Neutrophil (primary cell): Measurements from ENCODE around the gene EBP.

Experiments
- H3K27ac ChIP-seq: fragments of 200-600 bp; sonication (generic); 2 replicates; pipeline ENCODE4 v1.5.1; 2016; ENCODE audit warnings: mild to moderate bottlenecking, moderate library complexity
- H3K27me3 ChIP-seq: fragments of 200-600 bp; sonication (generic); 2 replicates; pipeline ENCODE4 v1.6.0; 2016; ENCODE audit warnings: mild to moderate bottlenecking
- H3K36me3 ChIP-seq: fragments of 200-600 bp; sonication (generic); 2 replicates; pipeline ENCODE4 v1.5.1; 2017
- H3K4me1 ChIP-seq, 2 experiments: fragments of 200-600 bp in 1 of 2; sonication (generic) in 1 of 2; 1 replicate in 1 of 2; 2 replicates in 1 of 2; pipeline versions ENCODE4 v1.5.1 to v1.6.1; 2013 to 2016; ENCODE audit warnings: low read depth in 1 of 2, low read length in 1 of 2, mild to moderate bottlenecking in 1 of 2, moderate library complexity in 1 of 2; ENCODE audit not compliant: control insufficient read depth in 1 of 2, insufficient read depth in 1 of 2
- H3K4me3 ChIP-seq, 2 experiments: fragments of 200-600 bp in 1 of 2; sonication (generic) in 1 of 2; 1 replicate in 1 of 2; 2 replicates in 1 of 2; pipeline ENCODE4 v1.5.1; 2013 to 2016; ENCODE audit warnings: low read depth in 1 of 2, low read length in 1 of 2, mild to moderate bottlenecking in 1 of 2, moderate library complexity in 1 of 2
- H3K9me3 ChIP-seq: fragments of 200-600 bp; sonication (generic); 2 replicates; pipeline ENCODE4 v1.5.1; 2016
- CTCF ChIP-seq: fragments of 200-600 bp; sonication (generic); IDR thresholded peaks from 2 replicates; pipeline ENCODE4 v1.5.1; 2016; ENCODE audit warnings: antibody characterized with exemption

EBP gene

GRCh38 chrX:48474581-48474980 is 47.0 kb upstream of the EBP start:
- no peak for TF ChIP-seq CTCF

GRCh38 chrX:48475296-48475695 is 46.3 kb upstream of the EBP start:
- no peaks in the 10 kb centered on the region for H3K9me3 ChIP-seq
- H3K4me3 ChIP-seq, result peak overlapping the region; percentile 75
- TF ChIP-seq CTCF, result no peak
- peaks cover 9 to 14% of the 10 kb centered on the region in 2 experiments for H3K4me1 ChIP-seq
- no peaks in the 10 kb centered on the region for H3K36me3 ChIP-seq
- no peaks in the 10 kb centered on the region for H3K27me3 ChIP-seq
- H3K27ac ChIP-seq, result peak overlapping the region; percentile 93

More at GRCh38 chrX:48474581-48474980, 47.0 kb upstream of the EBP start:
- Histone ChIP-seq H3K4me3 (no peak overlapping the region), H3K27ac (no peak overlapping the region), H3K9me3 (no peaks in the 10 kb centered on the region), H3K4me1 (peaks cover 9 to 14% of the 10 kb centered on the region in 2 experiments), H3K27me3 (no peaks in the 10 kb centered on the region), H3K36me3 (no peaks in the 10 kb centered on the region)

- peak; percentile 15 for TF ChIP-seq CTCF
- H3K27ac ChIP-seq, result peak within 1 kb of the TSS; percentile 93
- H3K9me3 ChIP-seq, result no peaks in the 10 kb centered on the region
- peaks cover 9 to 14% of the 10 kb centered on the region in 2 experiments for H3K4me1 ChIP-seq
- no peaks in the 10 kb centered on the region for H3K27me3 ChIP-seq
- H3K4me3 ChIP-seq, result peak within 1 kb of the TSS; percentile 75
- H3K36me3 ChIP-seq, result no peaks in the 10 kb centered on the region
These were observed 45.6 kb upstream of the EBP start, which contains the start of gene FTSJ1 for GRCh38 chrX:48475774-48476577. Gene FTSJ1, plus strand, starts transcription at chrX:48476199. Its CDS starts 1,849 bp downstream, at chrX:48478048.

GRCh38 chrX:48476919-48477318 is 44.7 kb upstream of the EBP start:
- H3K9me3 ChIP-seq, result no peaks in the 10 kb centered on the region
- H3K4me1 ChIP-seq, result peaks cover 9 to 14% of the 10 kb centered on the region in 2 experiments
- peaks cover 9% of the 10 kb centered on the region for H3K36me3 ChIP-seq
- no peak overlapping the region for H3K27ac ChIP-seq
- no peaks in the 10 kb centered on the region for H3K27me3 ChIP-seq
- no peak for TF ChIP-seq CTCF
- no peak overlapping the region for H3K4me3 ChIP-seq

- H3K4me1 ChIP-seq, result peaks cover 9 to 14% of the 10 kb centered on the region in 2 experiments
- no peak overlapping the region for H3K27ac ChIP-seq
- H3K36me3 ChIP-seq, result peaks cover 17% of the 10 kb centered on the region
- TF ChIP-seq CTCF, result no peak
- no peak overlapping the region for H3K4me3 ChIP-seq
- no peaks in the 10 kb centered on the region for H3K27me3 ChIP-seq
- no peaks in the 10 kb centered on the region for H3K9me3 ChIP-seq
These were observed 43.5 kb upstream of the EBP start for GRCh38 chrX:48477960-48478755.
